NCI-H128 (cell line): ENCODE results near the gene OR10A6.

Source experiments
- DNase-seq: peaks from one replicate; lab custom pipeline; 2025; ENCODE audit not compliant: unreplicated experiment; lab: John Stamatoyannopoulos, UW

Gene OR10A6, protein sequence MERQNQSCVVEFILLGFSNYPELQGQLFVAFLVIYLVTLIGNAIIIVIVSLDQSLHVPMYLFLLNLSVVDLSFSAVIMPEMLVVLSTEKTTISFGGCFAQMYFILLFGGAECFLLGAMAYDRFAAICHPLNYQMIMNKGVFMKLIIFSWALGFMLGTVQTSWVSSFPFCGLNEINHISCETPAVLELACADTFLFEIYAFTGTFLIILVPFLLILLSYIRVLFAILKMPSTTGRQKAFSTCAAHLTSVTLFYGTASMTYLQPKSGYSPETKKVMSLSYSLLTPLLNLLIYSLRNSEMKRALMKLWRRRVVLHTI

GRCh38 chr11:7931168-7931567, at the start of gene OR10A6:
OR10A6 (minus strand) TSS chr11:7931268; CDS start chr11:7928662, 2,606 bp downstream.
- no peak for DNase-seq

- no peak for DNase-seq
Measured at GRCh38 chr11:7977232-7977917, 46.3 kb upstream of the OR10A6 start.

- DNase-seq = no peak
Measured at GRCh38 chr11:7974668-7975067, 43.6 kb upstream of the OR10A6 start.

- no peak for DNase-seq
Measured at GRCh38 chr11:7973011-7973410, 41.9 kb upstream of the OR10A6 start.

- no peak for DNase-seq
Measured at GRCh38 chr11:7971846-7972245, 40.8 kb upstream of the OR10A6 start.

DNA sequence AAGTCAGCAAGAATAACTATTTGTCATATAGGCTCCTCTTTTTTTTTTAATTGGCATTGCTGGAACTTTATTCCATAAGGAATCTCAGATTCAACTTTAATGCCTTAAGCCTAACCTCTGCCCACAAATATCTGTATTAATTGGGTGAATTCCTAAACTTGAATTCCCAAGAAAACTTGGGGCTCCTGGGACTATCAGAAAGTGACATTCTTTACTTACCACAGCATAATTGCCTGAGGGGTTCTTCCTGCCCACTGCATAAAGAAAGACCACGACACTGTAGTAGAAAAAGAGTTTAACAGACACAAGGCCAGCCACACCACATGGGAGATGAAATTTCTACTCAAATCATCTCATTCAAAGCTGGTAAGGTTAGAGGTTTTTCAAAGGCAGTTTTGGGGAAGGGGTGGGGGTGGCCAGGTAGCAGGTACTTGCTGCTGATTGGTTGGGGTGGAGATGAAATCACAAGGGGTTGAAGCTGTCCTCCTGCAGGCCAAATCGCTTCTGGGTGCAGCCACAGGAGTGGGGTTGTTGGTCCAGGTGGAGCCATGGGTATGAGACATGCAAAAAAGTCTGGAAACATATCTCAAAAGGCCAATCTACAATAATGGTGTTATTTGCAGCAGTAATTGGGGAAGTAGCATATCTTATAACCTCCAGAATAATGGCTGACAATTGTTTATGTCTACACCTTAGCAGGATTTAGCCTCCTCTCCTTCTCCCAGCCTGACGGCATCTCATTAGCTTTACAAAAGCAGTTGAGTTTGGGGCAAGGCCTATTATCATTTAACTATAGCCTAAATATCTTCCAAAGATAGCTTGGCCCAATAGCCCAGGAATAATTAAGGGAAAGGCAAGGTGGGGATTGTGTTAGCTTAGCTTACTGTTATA, 38.9 kb upstream of the OR10A6 start:
- no peak for DNase-seq

- no peak for DNase-seq
Measured at GRCh38 chr11:7968686-7969085, 37.6 kb upstream of the OR10A6 start.

DNA sequence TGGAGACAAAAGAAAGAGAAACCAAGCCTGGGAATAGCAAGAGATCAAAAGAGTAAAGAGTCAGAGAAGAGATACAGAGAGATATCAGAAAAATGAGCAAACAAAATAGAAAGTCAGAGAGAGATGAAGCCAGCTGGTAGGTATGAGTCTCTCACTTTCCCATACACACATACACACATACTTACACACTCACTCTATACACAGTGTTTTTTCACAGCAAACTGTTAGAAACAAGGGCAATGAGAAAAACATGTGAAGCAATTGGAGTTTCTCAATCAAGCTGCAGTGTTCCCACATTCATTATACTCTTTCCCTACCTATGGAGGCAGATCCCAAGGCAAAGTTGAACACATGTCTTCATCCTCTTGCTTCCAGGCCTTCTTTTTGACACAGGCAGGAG, 36.8 kb upstream of the OR10A6 start:
- no peak for DNase-seq

DNA sequence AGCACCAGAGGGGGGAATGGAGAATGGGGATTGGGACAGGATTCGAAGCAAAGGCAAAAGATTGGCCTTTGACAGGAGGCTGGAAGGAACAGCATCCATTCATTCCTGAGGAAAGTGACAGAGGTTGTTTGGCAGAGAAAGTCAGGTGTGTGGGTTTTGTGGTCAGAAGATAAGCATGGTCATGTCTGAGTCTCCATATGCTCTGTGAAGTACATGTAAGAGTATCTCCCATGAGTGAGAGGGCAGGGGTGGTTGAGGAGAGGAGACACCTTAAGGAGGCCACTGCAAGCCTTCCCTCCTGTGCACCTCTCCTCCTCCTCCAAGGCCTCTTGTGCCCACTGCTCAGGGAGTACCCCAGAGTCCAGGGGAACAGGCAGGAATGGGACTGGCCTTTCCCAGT, 36.0 kb upstream of the OR10A6 start:
- no peak for DNase-seq

DNA sequence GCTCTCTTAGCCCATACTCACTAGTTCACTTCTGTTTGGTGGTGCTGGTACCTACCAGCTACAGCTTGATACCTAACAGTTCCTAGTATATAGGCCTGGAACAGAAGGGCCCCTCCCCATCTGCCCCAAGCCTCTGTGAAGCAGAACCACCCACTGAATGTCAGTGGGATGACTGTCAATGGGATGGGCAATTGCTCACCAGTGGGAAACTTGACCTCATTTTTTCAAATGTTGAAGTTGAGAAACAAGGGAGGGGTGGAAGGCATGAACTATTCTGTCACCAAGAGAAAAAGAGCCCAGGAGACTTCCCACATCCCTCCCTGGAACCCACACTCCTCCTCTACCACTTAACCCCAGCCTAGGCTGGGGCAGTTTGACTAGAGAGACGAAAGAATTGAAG, 34.3 kb upstream of the OR10A6 start, which contains the start of gene NLRP10:
TSS of gene NLRP10 (minus strand) at position 62 of the 400 bp plus-strand sequence. CDS start 1,952 bp downstream, outside the sequence.
- DNase-seq = no peak

DNA sequence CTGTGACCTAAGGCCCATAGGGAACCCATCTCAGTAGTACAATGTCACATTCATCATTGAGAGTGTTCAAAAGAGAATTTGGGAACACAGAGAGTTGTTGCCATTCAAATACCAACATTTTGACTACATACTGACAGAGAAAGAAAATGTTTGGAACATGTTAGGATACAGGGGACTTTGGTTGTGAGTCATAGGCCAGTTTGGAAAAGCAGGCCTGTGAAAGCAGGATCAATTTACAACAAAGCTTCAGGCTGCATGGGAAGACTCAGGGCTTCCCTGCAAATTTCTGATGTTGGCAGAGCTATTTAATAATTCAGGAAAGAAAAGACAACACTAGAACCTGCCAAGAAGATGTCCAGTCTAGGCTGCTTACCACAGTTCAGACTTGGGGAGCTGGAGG, 33.8 kb upstream of the OR10A6 start:
- DNase-seq = no peak

- no peak for DNase-seq
Measured at GRCh38 chr11:7964261-7964660, 33.2 kb upstream of the OR10A6 start.

- DNase-seq = no peak
Measured at GRCh38 chr11:7955191-7955590, 24.1 kb upstream of the OR10A6 start.

DNA sequence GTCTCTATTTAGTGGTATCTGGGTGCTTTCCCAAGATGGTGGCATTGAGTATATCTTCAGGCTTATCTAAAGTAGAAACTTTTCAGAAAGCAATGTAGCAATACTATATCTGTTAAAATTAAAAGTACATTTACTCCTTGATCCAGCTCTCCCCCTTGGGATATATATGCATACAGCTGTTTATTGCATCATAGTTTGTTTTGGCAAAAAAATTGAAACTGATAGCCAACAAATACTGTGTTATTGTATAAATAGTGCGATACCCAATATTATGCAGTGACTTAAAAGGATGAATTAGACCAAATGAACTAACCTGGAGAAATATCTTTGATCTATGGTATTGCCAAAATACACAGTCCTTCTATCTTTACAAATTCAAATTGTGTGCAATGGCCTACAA, 18.9 kb upstream of the OR10A6 start:
- DNase-seq = no peak

GRCh38 chr11:7944123-7944522, 13.1 kb upstream of the OR10A6 start:
- no peak for DNase-seq

GRCh38 chr11:7941608-7942007, 10.5 kb upstream of the OR10A6 start, which contains the start of gene OR10A3:
OR10A3 (minus strand) TSS chr11:7941708; CDS start chr11:7939520, 2,188 bp downstream.
- no peak for DNase-seq

- DNase-seq = no peak
Measured at GRCh38 chr11:7941146-7941545, 10.1 kb upstream of the OR10A6 start.

DNA sequence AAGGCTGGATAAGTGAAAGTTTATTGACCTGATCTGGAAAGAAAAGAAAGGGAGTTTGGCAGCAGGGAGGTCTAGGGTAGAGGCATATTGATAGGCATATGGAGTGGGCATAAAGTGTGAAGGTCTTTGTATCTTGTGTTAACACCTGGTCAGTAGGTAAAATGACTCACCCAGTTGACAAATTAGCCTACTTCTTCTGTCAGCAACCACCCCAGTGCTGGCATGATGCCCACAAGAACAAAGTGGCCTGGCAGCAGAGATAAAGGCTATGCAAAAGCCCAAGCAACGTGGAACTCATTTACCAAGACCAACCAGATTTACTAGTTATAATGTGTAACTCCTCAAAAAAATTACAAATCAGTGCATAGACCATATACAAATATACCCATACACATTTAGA, 5.5 kb upstream of the OR10A6 start:
- DNase-seq = no peak

DNA sequence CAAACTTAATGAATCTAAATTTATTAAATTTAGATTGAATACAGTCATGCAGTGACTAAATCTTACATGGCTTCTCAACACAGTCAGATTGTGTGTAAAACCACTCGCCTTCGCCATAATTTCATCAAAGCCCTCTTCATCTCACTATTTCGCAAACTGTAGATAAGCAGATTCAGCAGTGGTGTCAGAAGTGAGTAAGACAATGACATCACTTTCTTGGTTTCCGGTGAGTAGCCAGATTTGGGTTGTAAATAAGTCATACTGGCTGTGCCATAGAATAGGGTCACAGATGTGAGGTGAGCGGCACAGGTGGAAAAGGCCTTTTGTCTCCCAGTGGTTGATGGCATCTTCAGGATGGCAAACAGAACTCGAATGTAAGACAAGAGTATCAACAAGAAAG, 3.4 kb downstream of the OR10A6 start:
- DNase-seq = no peak

DNA sequence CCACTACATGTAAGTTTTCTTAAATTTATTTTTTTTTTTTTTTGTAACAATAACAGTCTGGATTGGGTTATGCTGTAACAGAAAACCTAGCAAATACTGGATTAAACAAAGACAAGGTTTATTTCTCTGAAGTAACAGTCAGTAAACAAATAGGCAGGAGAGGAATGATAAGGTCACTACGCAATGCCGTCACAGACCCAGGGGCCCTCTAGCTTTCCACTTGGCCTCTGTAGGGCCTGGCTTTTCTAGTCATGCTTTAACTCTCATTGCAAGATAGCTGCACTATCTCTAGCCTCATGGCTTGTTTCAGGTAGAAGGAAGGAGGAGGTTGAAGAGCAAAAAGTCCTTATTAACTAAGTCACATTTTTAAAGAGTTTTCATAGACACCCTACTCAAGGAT, 6.5 kb downstream of the OR10A6 start:
- no peak for DNase-seq

DNA sequence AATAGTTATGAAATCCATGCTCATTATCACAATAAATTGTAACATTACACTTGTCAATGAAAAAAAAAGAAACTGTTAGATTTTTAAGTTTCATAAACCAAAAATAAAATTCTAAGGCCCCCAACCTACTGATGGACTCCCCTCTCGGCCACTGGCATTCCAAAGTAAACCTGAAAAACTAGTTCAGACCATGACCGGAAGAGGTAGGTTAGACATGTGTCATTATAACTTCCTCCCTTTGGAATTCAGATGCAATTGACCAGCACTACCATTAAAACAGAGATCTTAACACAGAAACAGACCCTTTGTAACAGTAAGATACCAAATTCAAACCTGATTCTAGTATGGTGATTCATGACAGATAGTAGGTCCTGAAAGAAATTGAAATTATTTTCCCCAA, 12.9 kb downstream of the OR10A6 start:
- no peak for DNase-seq
